Neuronal stem cell (in vitro differentiated cells): ENCODE measurements around the gene GPR171.

Source experiments
- DNase-seq: peaks from one replicate; pipeline ENCODE4 v3.0.0-alpha.2; 2013; ENCODE audit warnings: low spot score
- H2AFZ ChIP-seq: one replicate; pipeline ENCODE4 v1.6.1; 2013; ENCODE audit warnings: mild to moderate bottlenecking, low read length, inconsistent platforms
- H2AK5ac ChIP-seq: 2 replicates; pipeline ENCODE4 v1.6.1; 2013; ENCODE audit warnings: low read depth, mild to moderate bottlenecking, inconsistent platforms, low read length, moderate library complexity, mixed read lengths
- H2BK120ac ChIP-seq: 2 replicates; pipeline ENCODE4 v1.6.1; 2013; ENCODE audit warnings: low read depth, mild to moderate bottlenecking, inconsistent platforms, low read length, moderate library complexity, mixed read lengths
- H2BK12ac ChIP-seq: one replicate; pipeline ENCODE4 v1.6.1; 2013; ENCODE audit warnings: low read length, inconsistent platforms
- H2BK15ac ChIP-seq: 2 replicates; pipeline ENCODE4 v1.6.1; 2013; ENCODE audit warnings: mild to moderate bottlenecking, low read length, inconsistent platforms, mixed read lengths
- H2BK5ac ChIP-seq: one replicate; pipeline ENCODE4 v1.6.1; 2013; ENCODE audit warnings: inconsistent platforms, mild to moderate bottlenecking, low read length, moderate library complexity
- H3K14ac ChIP-seq: one replicate; pipeline ENCODE4 v1.6.1; 2013; ENCODE audit warnings: low read length, inconsistent platforms
- H3K18ac ChIP-seq: 2 replicates; pipeline ENCODE4 v1.6.1; 2013; ENCODE audit warnings: low read length, inconsistent platforms
- H3K23ac ChIP-seq: 2 replicates; pipeline ENCODE4 v1.6.1; 2013; ENCODE audit warnings: low read depth, mild to moderate bottlenecking, mixed read lengths, low read length, inconsistent platforms; ENCODE audit not compliant: poor library complexity
- H3K27ac ChIP-seq: replicated peaks from 3 replicates; pipeline ENCODE4 v1.5.1; 2013; ENCODE audit warnings: low read length, inconsistent platforms
- H3K27me3 ChIP-seq, 3 experiments: 2 replicates each; pipeline ENCODE4 v1.6.1; 2013; ENCODE audit warnings: low read length in 3 of 3, mild to moderate bottlenecking in 2 of 3, inconsistent platforms in 1 of 3, low read depth in 1 of 3, mixed read lengths in 1 of 3, moderate library complexity in 1 of 3; ENCODE audit not compliant: control insufficient read depth in 3 of 3, insufficient read depth in 3 of 3
- H3K36me3 ChIP-seq, 2 donors: replicated peaks in 1 of 2; 2 replicates each; pipeline ENCODE4 v1.6.1; 2013; ENCODE audit warnings: low read length in 2 of 2; ENCODE audit not compliant: control insufficient read depth in 2 of 2, insufficient read depth in 2 of 2
- H3K4ac ChIP-seq: 2 replicates; pipeline ENCODE4 v1.6.1; 2013; ENCODE audit warnings: inconsistent platforms, mild to moderate bottlenecking, low read length, moderate library complexity
- H3K4me1 ChIP-seq, 2 donors: 1 replicate in 1 of 2; 2 replicates in 1 of 2; pipeline ENCODE4 v1.6.1; 2013; ENCODE audit warnings: low read length in 2 of 2, low read depth in 1 of 2; ENCODE audit not compliant: control insufficient read depth in 2 of 2, insufficient read depth in 1 of 2
- H3K4me2 ChIP-seq: one replicate; pipeline ENCODE4 v1.6.1; 2013; ENCODE audit warnings: mild to moderate bottlenecking, low read length, inconsistent platforms; ENCODE audit not compliant: insufficient read depth, poor library complexity, severe bottlenecking
- H3K4me3 ChIP-seq, 2 donors: 2 replicates each; pipeline ENCODE4 v1.5.1; 2013; ENCODE audit warnings: low read length in 2 of 2, mild to moderate bottlenecking in 2 of 2, inconsistent platforms in 1 of 2, moderate library complexity in 1 of 2
- H3K79me1 ChIP-seq: one replicate; pipeline ENCODE4 v1.6.1; 2013; ENCODE audit warnings: low read depth, mild to moderate bottlenecking, inconsistent platforms, low read length, moderate library complexity
- H3K9ac ChIP-seq: one replicate; pipeline ENCODE4 v1.6.1; 2013; ENCODE audit warnings: mild to moderate bottlenecking, low read depth, low read length, inconsistent platforms; ENCODE audit not compliant: poor library complexity
- H3K9me3 ChIP-seq, 2 donors: replicated peaks in 1 of 2; 2 replicates each; pipeline versions ENCODE3 to v1.6.1; 2013; ENCODE audit warnings: low read length in 2 of 2, mild to moderate bottlenecking in 2 of 2, inconsistent platforms in 1 of 2, low read depth in 1 of 2, mixed read lengths in 1 of 2, moderate library complexity in 1 of 2; ENCODE audit not compliant: control insufficient read depth in 2 of 2, insufficient read depth in 1 of 2
- H4K8ac ChIP-seq: one replicate; pipeline ENCODE4 v1.6.1; 2013; ENCODE audit warnings: low read depth, mild to moderate bottlenecking, inconsistent platforms, low read length, moderate library complexity
- H4K91ac ChIP-seq: one replicate; pipeline ENCODE4 v1.6.1; 2013; ENCODE audit warnings: low read length, low read depth, mild to moderate bottlenecking, inconsistent platforms; ENCODE audit not compliant: poor library complexity
- WGBS, 2 donors: extraction: QIAGEN DNeasy Blood & Tissue Kit; methylation state at CpG; one replicate each; pipeline ENCODE4 v1.1.7; 2013; ENCODE audit warnings: missing lambda C conversion rate in 2 of 2, mixed read lengths in 1 of 2; ENCODE audit not compliant: insufficient read length in 2 of 2, insufficient replicate concordance in 1 of 2; ENCODE audit errors: extremely low coverage in 2 of 2; 5-methylcytosine and 5-hydroxymethylcytosine counted together

The GPR171 gene

DNA sequence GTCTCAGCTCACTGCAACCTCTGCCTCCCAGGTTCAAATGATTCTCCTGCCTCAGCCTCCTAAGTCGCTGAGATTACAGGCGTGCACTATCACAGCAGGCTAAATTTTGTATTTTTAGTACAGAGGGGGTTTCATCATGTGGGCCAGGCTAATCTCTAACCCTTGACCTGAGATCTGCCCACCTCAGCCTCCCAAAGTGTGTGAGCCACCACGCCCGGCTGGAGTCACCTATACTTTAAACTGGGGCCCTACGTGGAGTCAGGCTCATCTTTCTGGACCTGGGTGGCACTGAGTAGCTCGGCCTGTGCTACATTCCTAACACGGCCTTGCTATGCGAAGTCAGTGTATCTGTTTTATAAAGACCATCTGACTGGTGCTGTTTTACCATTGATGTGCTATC lies 5.8 kb downstream of the GPR171 start:
- Histone ChIP-seq H3K4me2 (no peak overlapping the region), H4K91ac (no peak overlapping the region), H2AFZ (no peak overlapping the region), H3K27me3 (no peaks in the 10 kb centered on the region), H3K23ac (no peak overlapping the region), H3K27ac (no peak overlapping the region), H2BK5ac (no peak overlapping the region), H4K8ac (no peak overlapping the region), H3K4me1 (peaks cover 0 to 8% of the 10 kb centered on the region in 2 donors), H3K36me3 (peaks cover 7 to 9% of the 10 kb centered on the region in 2 donors), H3K18ac (no peak overlapping the region), H3K4me3 (no peak overlapping the region), H2AK5ac (no peak overlapping the region), H3K4ac (no peak overlapping the region), H3K79me1 (no peaks in the 10 kb centered on the region), H2BK120ac (no peak overlapping the region), H2BK12ac (no peak overlapping the region), H3K14ac (no peak overlapping the region), H3K9ac (no peak overlapping the region), H2BK15ac (no peak overlapping the region), H3K9me3 (no peaks in the 10 kb centered on the region)
- no peak for DNase-seq
- no CpG with 5 or more reads among the region's 8 CpGs for WGBS, 2 donors

DNA sequence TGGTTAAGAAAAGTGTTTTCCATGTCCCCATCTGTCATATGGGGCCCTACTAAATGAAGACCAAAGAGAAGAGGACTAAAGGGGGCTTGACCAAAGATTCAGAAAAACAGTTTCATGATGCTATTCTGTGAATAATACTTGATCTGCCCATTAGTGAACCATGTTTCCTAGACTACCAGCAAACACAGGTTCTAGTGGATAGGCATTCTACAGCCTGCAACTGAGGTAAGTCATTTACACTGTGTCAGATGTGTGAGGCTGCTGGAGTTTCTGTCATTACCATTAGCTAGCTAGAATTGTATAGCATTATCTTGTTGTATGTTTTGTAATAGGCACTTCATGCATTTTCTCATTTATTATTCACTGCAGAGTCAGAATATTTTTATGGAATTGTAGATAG lies 6.6 kb downstream of the GPR171 start:
- Histone ChIP-seq H2BK120ac (no peak overlapping the region), H3K79me1 (no peaks in the 10 kb centered on the region), H4K8ac (no peak overlapping the region), H3K36me3 (peaks cover 7 to 9% of the 10 kb centered on the region in 2 donors), H3K4me2 (no peak overlapping the region), H3K4me1 (peaks cover 0 to 8% of the 10 kb centered on the region in 2 donors), H2BK5ac (no peak overlapping the region), H3K4ac (no peak overlapping the region), H2BK15ac (no peak overlapping the region), H4K91ac (no peak overlapping the region), H2AK5ac (no peak overlapping the region), H3K14ac (no peak overlapping the region), H2AFZ (no peak overlapping the region), H3K9ac (no peak overlapping the region), H3K18ac (no peak overlapping the region), H3K9me3 (no peaks in the 10 kb centered on the region), H3K27me3 (no peaks in the 10 kb centered on the region), H3K27ac (no peak overlapping the region), H3K4me3 (no peak overlapping the region), H3K23ac (no peak overlapping the region), H2BK12ac (no peak overlapping the region)
- no peak for DNase-seq

DNA sequence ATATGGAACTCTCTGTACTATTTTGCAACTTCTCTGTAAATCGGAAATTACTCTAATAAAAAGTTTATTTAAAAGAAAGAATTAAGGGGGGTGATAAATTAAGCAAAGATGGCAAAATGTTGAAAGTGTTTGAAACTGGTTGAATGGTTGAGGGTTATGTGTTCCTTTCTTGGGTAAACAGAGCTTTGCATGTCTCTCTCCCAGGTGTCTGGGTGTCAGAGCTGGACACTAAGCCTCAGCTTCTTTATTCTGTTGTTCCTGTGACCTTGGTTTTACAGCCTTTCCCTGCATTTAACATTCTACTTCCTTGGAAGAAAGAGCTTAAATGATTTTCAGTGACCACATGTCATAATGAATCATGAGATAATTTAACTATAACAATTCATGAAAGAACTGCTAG lies 7.2 kb downstream of the GPR171 start:
- Histone ChIP-seq H3K36me3 (peaks cover 10 to 11% of the 10 kb centered on the region in 2 donors), H2BK120ac (no peak overlapping the region), H4K8ac (no peak overlapping the region), H3K9me3 (no peaks in the 10 kb centered on the region), H2AK5ac (no peak overlapping the region), H3K4me1 (peaks cover 0 to 8% of the 10 kb centered on the region in 2 donors), H3K79me1 (no peaks in the 10 kb centered on the region), H3K4me2 (no peak overlapping the region), H3K27me3 (no peaks in the 10 kb centered on the region), H3K4ac (no peak overlapping the region), H2BK15ac (no peak overlapping the region), H3K27ac (no peak overlapping the region), H3K18ac (no peak overlapping the region), H3K9ac (no peak overlapping the region), H3K14ac (no peak overlapping the region), H3K23ac (no peak overlapping the region), H2BK5ac (no peak overlapping the region), H2AFZ (no peak overlapping the region), H4K91ac (no peak overlapping the region), H3K4me3 (no peak overlapping the region), H2BK12ac (no peak overlapping the region)
- no CpG with 5 or more reads among the region's 1 CpG for WGBS, 2 donors
- no peak for DNase-seq

DNA sequence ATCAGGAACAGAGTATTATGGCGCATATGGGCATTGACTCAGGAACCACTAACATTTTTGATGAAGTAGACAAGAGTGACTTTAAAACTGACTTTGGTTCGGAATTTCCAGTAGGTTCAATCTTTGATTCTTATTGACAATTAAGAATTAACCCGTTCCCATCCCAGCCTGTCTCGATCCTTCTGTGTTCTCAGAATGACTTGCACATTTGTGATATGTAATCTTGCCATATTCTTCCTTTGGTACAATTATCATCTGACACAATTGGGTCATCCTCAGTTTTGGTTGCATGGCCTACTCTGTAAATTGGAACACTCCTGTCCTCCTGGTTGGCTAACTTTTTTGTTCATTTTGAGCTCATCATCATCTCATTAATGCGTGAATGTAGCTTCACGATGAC lies 10.5 kb downstream of the GPR171 start:
- no CpG with 5 or more reads among the region's 6 CpGs for WGBS, 2 donors
- Histone ChIP-seq H3K4me1 (peaks cover 0 to 8% of the 10 kb centered on the region in 2 donors), H3K14ac (no peak overlapping the region), H2BK5ac (no peak overlapping the region), H3K9ac (no peak overlapping the region), H3K36me3 (peaks cover 9 to 10% of the 10 kb centered on the region in 2 donors), H4K8ac (no peak overlapping the region), H2BK12ac (no peak overlapping the region), H3K9me3 (no peaks in the 10 kb centered on the region), H2BK120ac (no peak overlapping the region), H2AFZ (no peak overlapping the region), H3K23ac (no peak overlapping the region), H4K91ac (no peak overlapping the region), H2AK5ac (no peak overlapping the region), H3K27me3 (no peaks in the 10 kb centered on the region), H2BK15ac (no peak overlapping the region), H3K79me1 (no peaks in the 10 kb centered on the region), H3K4me3 (no peak overlapping the region), H3K27ac (no peak overlapping the region), H3K4me2 (no peak overlapping the region), H3K18ac (no peak overlapping the region), H3K4ac (no peak overlapping the region)
- DNase-seq: no peak
